Parathyroid adenoma (tissue), 2 donors: Measurements from ENCODE around the gene ARF3.
A peak's percentile ranks its signal among the peaks of the same experiment; 100 is the strongest.

Experiments used
- H2AFZ ChIP-seq: fragments of 300-600 bp; sonication (generic); one replicate; pipeline ENCODE4 v1.7.0; 2017; ENCODE audit warnings: antibody characterized with exemption, mild to moderate bottlenecking
- H3K27ac ChIP-seq: fragments of 300-600 bp; sonication (generic); one replicate; pipeline ENCODE4 v1.7.0; 2017
- H3K27me3 ChIP-seq: fragments of 300-600 bp; sonication (generic); one replicate; pipeline ENCODE4 v1.7.0; 2017; ENCODE audit warnings: low read length; ENCODE audit not compliant: control insufficient read depth, insufficient read depth
- H3K36me3 ChIP-seq: fragments of 300-600 bp; sonication (generic); one replicate; pipeline ENCODE4 v1.7.0; 2017; ENCODE audit warnings: low read length; ENCODE audit not compliant: control insufficient read depth, insufficient read depth
- H3K4me1 ChIP-seq: fragments of 300-600 bp; sonication (generic); one replicate; pipeline ENCODE4 v1.7.0; 2017; ENCODE audit warnings: control low read depth
- H3K4me2 ChIP-seq: fragments of 300-600 bp; sonication (generic); one replicate; pipeline ENCODE4 v1.7.0; 2017; ENCODE audit warnings: low read length
- H3K4me3 ChIP-seq: fragments of 300-600 bp; sonication (generic); one replicate; pipeline ENCODE4 v1.7.0; 2017; ENCODE audit warnings: low read depth, low read length
- H3K79me2 ChIP-seq: fragments of 300-600 bp; sonication (generic); one replicate; pipeline ENCODE4 v1.7.0; 2017; ENCODE audit warnings: control low read depth
- H3K9ac ChIP-seq: fragments of 300-600 bp; sonication (generic); one replicate; pipeline ENCODE4 v1.7.0; 2017; ENCODE audit warnings: mild to moderate bottlenecking
- H3K9me3 ChIP-seq: fragments of 300-600 bp; sonication (generic); one replicate; pipeline ENCODE4 v1.7.0; 2017; ENCODE audit warnings: low read length; ENCODE audit not compliant: control insufficient read depth
- CTCF ChIP-seq: fragments of 300-600 bp; sonication (generic); IDR thresholded peaks from one replicate; pipeline ENCODE4 v1.7.0; 2017; ENCODE audit warnings: antibody characterized with exemption, mild to moderate bottlenecking
- donor health status: primary hyperparathyroidism.

The ARF3 gene

GRCh38 chr12:48957141-48958048 is at the start of gene ARF3:
TSS of gene ARF3 (minus strand) at chr12:48957487. CDS start at chr12:48941095, 16,392 bp downstream.
- peak; percentile 13 for TF ChIP-seq CTCF

GRCh38 chr12:49000346-49000745 is 43.1 kb upstream of the ARF3 start:
- no peak overlapping the region for H3K4me2 ChIP-seq
- peaks cover 8% of the 10 kb centered on the region for H3K4me1 ChIP-seq
- no peak for TF ChIP-seq CTCF
- H3K36me3 ChIP-seq, result no peaks in the 10 kb centered on the region
- H3K27me3 ChIP-seq, result no peaks in the 10 kb centered on the region
- no peak overlapping the region for H3K4me3 ChIP-seq
- H2AFZ ChIP-seq, result no peak overlapping the region
- no peak overlapping the region for H3K27ac ChIP-seq
- no peak overlapping the region for H3K9ac ChIP-seq
- H3K79me2 ChIP-seq, result no peaks in the 10 kb centered on the region
- no peaks in the 10 kb centered on the region for H3K9me3 ChIP-seq

More at GRCh38 chr12:48957141-48958048, at the start of gene ARF3:
- Histone ChIP-seq H2AFZ (peak within 1 kb of the TSS; percentile 82), H3K4me2 (peak within 1 kb of the TSS; percentile 88), H3K4me1 (peaks cover 6% of the 10 kb centered on the region), H3K36me3 (no peaks in the 10 kb centered on the region), H3K27me3 (no peaks in the 10 kb centered on the region), H3K4me3 (peak within 1 kb of the TSS; percentile 99), H3K9me3 (no peaks in the 10 kb centered on the region), H3K9ac (peak within 1 kb of the TSS; percentile 85), H3K79me2 (peaks cover 20% of the 10 kb centered on the region), H3K27ac (peak within 1 kb of the TSS; percentile 91)

- no peak within 1 kb of the TSS for H3K9ac ChIP-seq
Measured at GRCh38 chr12:48999371-49000131, 42.3 kb upstream of the ARF3 start, which contains the start of gene DDN. TSS of gene DDN (minus strand) at chr12:48999375. CDS start at chr12:48999287, 88 bp downstream.

More at GRCh38 chr12:48999371-49000131, 42.3 kb upstream of the ARF3 start, which contains the start of gene DDN:
- H3K4me2 ChIP-seq, result peak within 1 kb of the TSS; percentile 80
- no peaks in the 10 kb centered on the region for H3K79me2 ChIP-seq
- no peak within 1 kb of the TSS for H3K27ac ChIP-seq
- peak within 1 kb of the TSS; percentile 46 for H3K4me3 ChIP-seq
- no peaks in the 10 kb centered on the region for H3K36me3 ChIP-seq
- no peak for TF ChIP-seq CTCF
- H2AFZ ChIP-seq, result peak within 1 kb of the TSS; percentile 63
- H3K4me1 ChIP-seq, result peaks cover 8% of the 10 kb centered on the region
- no peaks in the 10 kb centered on the region for H3K27me3 ChIP-seq
- no peaks in the 10 kb centered on the region for H3K9me3 ChIP-seq
